H1 (cell line): Measurements from ENCODE around the gene RBP3.

ENCODE experiments used
- SRF ChIP-seq: IDR thresholded peaks from 2 replicates; pipeline ENCODE4 v1.6.1; 2011; ENCODE audit warnings: mild to moderate bottlenecking, low read depth, low read length, moderate library complexity
- TEAD4 ChIP-seq: IDR thresholded peaks from 2 replicates; pipeline ENCODE4 v1.6.1; 2012; ENCODE audit warnings: low read depth, low read length, inconsistent platforms, mixed read lengths
- YY1 ChIP-seq: IDR thresholded peaks from 2 replicates; pipeline ENCODE4 v1.6.1; 2011; ENCODE audit warnings: low read depth, mild to moderate bottlenecking, low read length
- TF ChIP-seq, protein P1 (sequence below), 3 experiments: IDR thresholded peaks; 1 replicate in 2 of 3; 2 replicates in 1 of 3; pipeline versions ENCODE4 v1.5.1 to v1.6.1; 2011; ENCODE audit warnings: low read length in 3 of 3, mild to moderate bottlenecking in 3 of 3, inconsistent platforms in 2 of 3, low read depth in 1 of 3, moderate library complexity in 1 of 3; ENCODE audit not compliant: insufficient read depth in 1 of 3; ENCODE audit errors: control extremely low read depth in 1 of 3

DNA sequence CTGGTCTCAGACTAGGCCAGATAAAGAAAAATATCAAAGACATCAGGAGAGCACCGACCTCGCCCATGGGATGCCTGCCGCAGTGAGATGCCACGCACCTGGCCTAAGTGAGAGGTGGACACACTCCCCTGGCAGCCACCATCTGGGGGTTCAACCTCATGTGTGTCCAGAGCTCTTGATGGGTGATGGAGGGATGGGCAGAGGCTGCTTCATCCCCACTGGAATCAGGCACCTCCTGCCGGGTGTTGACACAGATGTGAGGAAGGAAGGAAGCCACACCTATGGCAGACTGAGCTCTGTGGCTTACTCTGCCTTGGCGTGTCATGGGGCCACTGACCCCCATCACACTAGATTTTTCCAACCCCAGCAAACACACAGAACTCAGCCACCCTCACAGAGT is 24.6 kb downstream of the RBP3 start:
- TF ChIP-seq TEAD4 = no peak
- no peak for TF ChIP-seq SRF
- TF ChIP-seq, protein P1, sequence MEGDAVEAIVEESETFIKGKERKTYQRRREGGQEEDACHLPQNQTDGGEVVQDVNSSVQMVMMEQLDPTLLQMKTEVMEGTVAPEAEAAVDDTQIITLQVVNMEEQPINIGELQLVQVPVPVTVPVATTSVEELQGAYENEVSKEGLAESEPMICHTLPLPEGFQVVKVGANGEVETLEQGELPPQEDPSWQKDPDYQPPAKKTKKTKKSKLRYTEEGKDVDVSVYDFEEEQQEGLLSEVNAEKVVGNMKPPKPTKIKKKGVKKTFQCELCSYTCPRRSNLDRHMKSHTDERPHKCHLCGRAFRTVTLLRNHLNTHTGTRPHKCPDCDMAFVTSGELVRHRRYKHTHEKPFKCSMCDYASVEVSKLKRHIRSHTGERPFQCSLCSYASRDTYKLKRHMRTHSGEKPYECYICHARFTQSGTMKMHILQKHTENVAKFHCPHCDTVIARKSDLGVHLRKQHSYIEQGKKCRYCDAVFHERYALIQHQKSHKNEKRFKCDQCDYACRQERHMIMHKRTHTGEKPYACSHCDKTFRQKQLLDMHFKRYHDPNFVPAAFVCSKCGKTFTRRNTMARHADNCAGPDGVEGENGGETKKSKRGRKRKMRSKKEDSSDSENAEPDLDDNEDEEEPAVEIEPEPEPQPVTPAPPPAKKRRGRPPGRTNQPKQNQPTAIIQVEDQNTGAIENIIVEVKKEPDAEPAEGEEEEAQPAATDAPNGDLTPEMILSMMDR (IDR thresholded peaks at IDR 0.05; ENCODE audit: control extremely low read depth in 1 of 3, insufficient read depth in 1 of 3, low read depth in 1 of 3, low read length in 3 of 3) = no peak
- TF ChIP-seq YY1 = no peak
